Mucosa of gallbladder (tissue), 1 donor: Measurements from ENCODE around the gene GTPBP8. TPM values are rescaled to one million over a fixed set of nuclear protein-coding genes. Genes with fewer than 3 reads are reported as not detected.

Experiments
- total RNA-seq: library from RNA; stranded (reverse); gene quantifications from one replicate; pipeline ENCODE4 v1.2.1, GENCODE V29; 2021
- donor health status: DM: no; HTN: no; CAD: no.

Gene GTPBP8
- total RNA-seq, 1 donor from 2014 or later, result 17.6 TPM

Other genes starting within 250 kb of the GTPBP8 start
- not detected for gene CD200R1L, start 144.1 kb upstream of the GTPBP8 start, total RNA-seq
- gene CD200R1, start 15.9 kb upstream of the GTPBP8 start, total RNA-seq, result 1.5 TPM
- gene BOC, start 220.6 kb downstream of the GTPBP8 start, total RNA-seq, result 20.5 TPM